Fibroblast of lung (primary cell): Measurements from ENCODE around the gene ACOXL. TPM values are rescaled to one million over a fixed set of nuclear protein-coding genes. Genes with fewer than 3 reads are reported as not detected.

Source experiments
- DNase-seq, 2 donors: peaks; one replicate each; pipeline versions ENCODE4 v3.0.0 to v3.0.0-alpha.2; 2010; ENCODE audit warnings: low read depth in 2 of 2
- H2AFZ ChIP-seq: 2 replicates; pipeline ENCODE4 v1.5.1; 2012; ENCODE audit warnings: low read length, control low read depth, inconsistent platforms
- H3K27ac ChIP-seq: 2 replicates; pipeline ENCODE4 v1.5.1; 2011; ENCODE audit warnings: low read length, control low read depth; ENCODE audit not compliant: insufficient read depth
- H3K27me3 ChIP-seq: 2 replicates; pipeline ENCODE4 v1.5.1; 2011; ENCODE audit warnings: mild to moderate bottlenecking, low read length; ENCODE audit not compliant: control insufficient read depth, insufficient read depth
- H3K36me3 ChIP-seq: 2 replicates; pipeline ENCODE4 v1.5.1; 2011; ENCODE audit warnings: low read length; ENCODE audit not compliant: control insufficient read depth, insufficient read depth
- H3K4me1 ChIP-seq: 2 replicates; pipeline ENCODE4 v1.5.1; 2011; ENCODE audit warnings: low read length; ENCODE audit not compliant: control insufficient read depth, insufficient read depth; ENCODE audit errors: extremely low read depth
- H3K4me2 ChIP-seq: 2 replicates; pipeline ENCODE4 v1.5.1; 2011; ENCODE audit warnings: low read length, control low read depth; ENCODE audit not compliant: insufficient read depth; ENCODE audit errors: extremely low read depth
- H3K4me3 ChIP-seq, 4 experiments: fragments of 200-600 bp in 1 of 4; sonication (generic) in 1 of 4; replicated peaks in 1 of 4; 2 replicates each; pipeline ENCODE4 v1.5.1; 2011 to 2016; ENCODE audit warnings: low read length in 4 of 4, low read depth in 3 of 4, mild to moderate bottlenecking in 3 of 4, control low read depth in 2 of 4, inconsistent platforms in 1 of 4, mixed read lengths in 1 of 4; ENCODE audit not compliant: insufficient read depth in 1 of 4; ENCODE audit errors: control extremely low read depth in 1 of 4
- H3K79me2 ChIP-seq: 2 replicates; pipeline ENCODE4 v1.5.1; 2012; ENCODE audit warnings: mild to moderate bottlenecking, low read length, inconsistent platforms; ENCODE audit not compliant: control insufficient read depth, insufficient read depth
- H3K9ac ChIP-seq: 2 replicates; pipeline ENCODE4 v1.5.1; 2011; ENCODE audit warnings: mild to moderate bottlenecking, low read length, control low read depth; ENCODE audit not compliant: insufficient read depth
- H3K9me3 ChIP-seq: 2 replicates; pipeline ENCODE4 v1.5.1; 2012; ENCODE audit warnings: low read depth, low read length; ENCODE audit not compliant: control insufficient read depth, insufficient read depth
- H4K20me1 ChIP-seq: 2 replicates; pipeline ENCODE4 v1.5.1; 2011; ENCODE audit warnings: low read length; ENCODE audit not compliant: control insufficient read depth, insufficient read depth; ENCODE audit errors: extremely low read depth
- EZH2 ChIP-seq: IDR thresholded peaks from 2 replicates; pipeline ENCODE4 v1.5.1; 2012; ENCODE audit warnings: low read length, control low read depth, mild to moderate bottlenecking; ENCODE audit errors: missing control alignments
- polyA plus RNA-seq, 2 donors: library from polyadenylated mRNA; depleted of rRNA in 1 of 2; stranded (reverse) in 1 of 2; unstranded in 1 of 2; fragments of >200 nt; gene quantifications; 2 replicates each; pipeline ENCODE4 v1.2.1, GENCODE V29; 2011 to 2012; ENCODE audit warnings: missing spikeins in 1 of 2
- total RNA-seq: library from RNA; depleted of rRNA; stranded (reverse); fragments of >200 nt; gene quantifications from 2 replicates; pipeline ENCODE4 v1.2.1, GENCODE V29; 2014
- TF ChIP-seq, protein P1 (sequence below), 2 donors: IDR thresholded peaks in 1 of 2; conservative IDR thresholded peaks in 1 of 2; 1 replicate in 1 of 2; 2 replicates in 1 of 2; pipeline ENCODE4 v1.5.1; 2011 to 2012; ENCODE audit warnings: low read length in 2 of 2, control low read depth in 1 of 2, inconsistent platforms in 1 of 2, low read depth in 1 of 2, mild to moderate bottlenecking in 1 of 2

ACOXL gene
- total and polyA plus RNA-seq, 2 donors (not counting 1 experiment from before 2014, with no cell fraction given) = not detected

DNA sequence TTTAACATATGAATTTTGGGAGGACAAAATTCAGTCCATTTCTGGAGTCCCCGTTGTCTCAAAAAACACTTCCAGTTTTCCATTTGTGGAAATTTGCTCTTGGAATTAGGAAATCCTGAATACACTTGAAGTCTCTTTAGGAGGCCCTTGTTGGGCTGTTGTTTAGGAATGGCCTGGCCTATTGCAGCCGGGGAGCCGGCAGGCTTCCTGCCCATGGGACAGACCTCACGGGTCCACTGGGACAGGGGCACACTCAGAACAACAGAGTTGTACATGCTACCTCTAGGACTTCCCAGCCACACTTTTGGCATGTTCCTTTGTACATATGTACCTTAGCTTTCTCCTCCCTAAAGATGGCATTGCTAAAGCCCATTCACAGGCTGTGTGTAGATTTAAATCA, 57.3 kb downstream of the ACOXL start:
- Histone ChIP-seq H4K20me1 (no peaks in the 10 kb centered on the region), H3K36me3 (no peaks in the 10 kb centered on the region), H3K9ac (no peak overlapping the region), H3K27me3 (peaks cover 12% of the 10 kb centered on the region), H3K27ac (no peak overlapping the region), H2AFZ (no peak overlapping the region), H3K79me2 (no peaks in the 10 kb centered on the region), H3K9me3 (no peaks in the 10 kb centered on the region), H3K4me1 (no peaks in the 10 kb centered on the region), H3K4me3 (no peak overlapping the region), H3K4me2 (no peak overlapping the region)
- DNase-seq = no peak
- TF ChIP-seq EZH2 = no peak
- TF ChIP-seq, protein P1, sequence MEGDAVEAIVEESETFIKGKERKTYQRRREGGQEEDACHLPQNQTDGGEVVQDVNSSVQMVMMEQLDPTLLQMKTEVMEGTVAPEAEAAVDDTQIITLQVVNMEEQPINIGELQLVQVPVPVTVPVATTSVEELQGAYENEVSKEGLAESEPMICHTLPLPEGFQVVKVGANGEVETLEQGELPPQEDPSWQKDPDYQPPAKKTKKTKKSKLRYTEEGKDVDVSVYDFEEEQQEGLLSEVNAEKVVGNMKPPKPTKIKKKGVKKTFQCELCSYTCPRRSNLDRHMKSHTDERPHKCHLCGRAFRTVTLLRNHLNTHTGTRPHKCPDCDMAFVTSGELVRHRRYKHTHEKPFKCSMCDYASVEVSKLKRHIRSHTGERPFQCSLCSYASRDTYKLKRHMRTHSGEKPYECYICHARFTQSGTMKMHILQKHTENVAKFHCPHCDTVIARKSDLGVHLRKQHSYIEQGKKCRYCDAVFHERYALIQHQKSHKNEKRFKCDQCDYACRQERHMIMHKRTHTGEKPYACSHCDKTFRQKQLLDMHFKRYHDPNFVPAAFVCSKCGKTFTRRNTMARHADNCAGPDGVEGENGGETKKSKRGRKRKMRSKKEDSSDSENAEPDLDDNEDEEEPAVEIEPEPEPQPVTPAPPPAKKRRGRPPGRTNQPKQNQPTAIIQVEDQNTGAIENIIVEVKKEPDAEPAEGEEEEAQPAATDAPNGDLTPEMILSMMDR (conservative IDR thresholded peaks at IDR 0.05 in 1 of 2, IDR thresholded peaks at IDR 0.05 in 1 of 2; ENCODE audit: low read depth in 1 of 2, low read length in 2 of 2) = no peak

DNA sequence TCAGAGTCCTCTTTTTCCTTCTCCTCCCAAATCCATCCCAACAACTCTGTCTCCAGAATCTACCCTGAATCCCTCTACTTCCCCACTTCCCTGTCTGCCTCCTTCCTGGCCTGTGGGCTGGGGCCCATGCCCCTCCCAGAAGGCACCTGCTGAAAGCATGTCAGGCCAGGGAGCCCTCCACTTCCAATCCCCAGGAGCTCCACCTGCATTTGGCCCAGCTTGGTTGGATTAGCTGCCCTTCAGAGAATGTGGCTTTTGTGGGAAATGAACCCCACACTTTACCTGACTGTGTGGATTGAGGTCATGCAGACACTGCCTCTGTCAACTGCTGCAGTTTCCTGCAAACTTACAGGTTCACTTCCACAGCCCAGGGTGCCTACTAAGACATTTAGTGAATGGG, 58.5 kb downstream of the ACOXL start:
- Histone ChIP-seq H3K9ac (no peak overlapping the region), H3K36me3 (no peaks in the 10 kb centered on the region), H3K27me3 (peaks cover 19% of the 10 kb centered on the region), H3K4me2 (no peak overlapping the region), H2AFZ (no peak overlapping the region), H3K4me1 (no peaks in the 10 kb centered on the region), H3K79me2 (no peaks in the 10 kb centered on the region), H3K4me3 (no peak overlapping the region), H4K20me1 (no peaks in the 10 kb centered on the region), H3K9me3 (no peaks in the 10 kb centered on the region), H3K27ac (no peak overlapping the region)
- DNase-seq = no peak
- TF ChIP-seq, protein P1 (conservative IDR thresholded peaks at IDR 0.05 in 1 of 2, IDR thresholded peaks at IDR 0.05 in 1 of 2; ENCODE audit: low read depth in 1 of 2, low read length in 2 of 2) = no peak

DNA sequence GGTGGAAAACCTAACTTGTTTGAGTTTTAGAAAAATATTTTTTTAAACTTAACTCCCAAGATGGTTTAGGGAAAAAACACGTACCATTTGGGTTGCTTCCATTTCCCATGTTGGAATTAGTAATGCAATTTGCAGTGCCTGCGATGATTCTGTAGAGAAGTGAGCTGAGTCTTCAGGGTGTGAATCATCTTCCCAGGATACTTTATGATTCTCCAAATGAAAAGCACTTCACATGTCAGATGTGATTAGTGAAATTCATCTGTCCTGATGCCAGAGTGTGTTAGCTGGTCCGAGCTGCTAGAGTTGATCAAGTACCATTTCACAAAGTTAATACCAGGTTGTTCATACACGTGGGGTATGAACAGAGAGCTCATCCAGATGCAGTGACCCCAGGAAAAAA, 59.1 kb downstream of the ACOXL start:
- Histone ChIP-seq H3K27me3 (peaks cover 23% of the 10 kb centered on the region), H3K9me3 (no peaks in the 10 kb centered on the region), H3K27ac (no peak overlapping the region), H3K4me1 (no peaks in the 10 kb centered on the region), H2AFZ (no peak overlapping the region), H4K20me1 (no peaks in the 10 kb centered on the region), H3K36me3 (no peaks in the 10 kb centered on the region), H3K79me2 (no peaks in the 10 kb centered on the region), H3K4me3 (no peak overlapping the region), H3K4me2 (no peak overlapping the region), H3K9ac (no peak overlapping the region)
- TF ChIP-seq, protein P1 (conservative IDR thresholded peaks at IDR 0.05 in 1 of 2, IDR thresholded peaks at IDR 0.05 in 1 of 2; ENCODE audit: low read depth in 1 of 2, low read length in 2 of 2) = no peak
- TF ChIP-seq EZH2 = no peak
- DNase-seq = no peak
